Small intestine (tissue), 16 donors: ENCODE results near the gene FASN. TPM values are rescaled to one million over a fixed set of nuclear protein-coding genes. Genes with fewer than 3 reads are reported as not detected.
A peak's percentile ranks its signal among the peaks of the same experiment; 100 is the strongest.
"Not testable (repeated sequence)": the region's sequence is repeated elsewhere in the genome, so short reads cannot be mapped to it uniquely, and the experiment has no call there.

Experiments
- DNase-seq, 2 donors: peaks; one replicate each; pipeline versions ENCODE4 v3.0.0 to v3.0.0-alpha.2; 2013
- FAIRE-seq: peaks from 2 replicates; lab custom pipeline; 2012; peaks lifted over from hg19 to GRCh38; lab: Jason Lieb, UNC
- H3K27ac ChIP-seq, 3 donors: one replicate each; pipeline ENCODE4 v1.5.1; 2013; ENCODE audit warnings: low read length in 2 of 3, mild to moderate bottlenecking in 2 of 3, control low read depth in 1 of 3, inconsistent platforms in 1 of 3, low read depth in 1 of 3, moderate library complexity in 1 of 3
- H3K27me3 ChIP-seq, 3 donors: one replicate each; pipeline ENCODE4 v1.6.1; 2013; ENCODE audit warnings: low read length in 3 of 3, inconsistent platforms in 1 of 3; ENCODE audit not compliant: control insufficient read depth in 3 of 3, insufficient read depth in 3 of 3
- H3K36me3 ChIP-seq, 3 donors: one replicate each; pipeline ENCODE4 v1.6.1; 2013; ENCODE audit warnings: low read length in 3 of 3, inconsistent platforms in 1 of 3, low read depth in 1 of 3, mild to moderate bottlenecking in 1 of 3, moderate library complexity in 1 of 3; ENCODE audit not compliant: control insufficient read depth in 3 of 3, insufficient read depth in 2 of 3
- H3K4me1 ChIP-seq, 3 donors: one replicate each; pipeline ENCODE4 v1.6.1; 2013; ENCODE audit warnings: low read length in 2 of 3, inconsistent platforms in 1 of 3, low read depth in 1 of 3, mild to moderate bottlenecking in 1 of 3, moderate library complexity in 1 of 3; ENCODE audit not compliant: control insufficient read depth in 3 of 3, insufficient read depth in 2 of 3
- H3K4me3 ChIP-seq, 3 donors: one replicate each; pipeline ENCODE4 v1.5.1; 2013; ENCODE audit warnings: low read length in 3 of 3, control low read depth in 1 of 3, inconsistent platforms in 1 of 3, low read depth in 1 of 3, mild to moderate bottlenecking in 1 of 3, moderate library complexity in 1 of 3
- H3K9me3 ChIP-seq, 2 donors: one replicate each; pipeline ENCODE4 v1.6.1; 2013; ENCODE audit warnings: low read depth in 1 of 2, low read length in 1 of 2; ENCODE audit not compliant: control insufficient read depth in 2 of 2, insufficient read depth in 1 of 2
- WGBS, 3 donors: extraction: QIAGEN DNeasy Blood & Tissue Kit; methylation state at CpG; one replicate each; pipeline ENCODE4 v1.1.7; 2013; 5-methylcytosine and 5-hydroxymethylcytosine counted together
- long read RNA-seq, 10 donors: transcript quantifications; one replicate each; lab custom pipeline, GENCODE V29; 2026
- polyA plus RNA-seq, 4 donors: library from polyadenylated mRNA; stranded (reverse) in 3 of 4; unstranded in 1 of 4; fragments of 200-250 nt in 3 of 4; fragments of 120-200 nt in 1 of 4; gene quantifications; one replicate each; pipeline versions ENCODE4 v1.2.1 to v1.2.3, GENCODE V29; 2013
- donor health status: healthy with polysubstance abuse.
- donor health status: control.
- donor health status: control.
- donor health status: Bipolar disorder and iron deficiency.
- donor health status: healthy.

The FASN gene
- polyA plus RNA-seq: 100 to 1,000 TPM in 1 of 4 donors, 10 to 100 TPM in 3; 13.2 to 103 (median 21.7) TPM
- long read RNA-seq, donor 1: 0 reads
- long read RNA-seq, donor 2: 0 reads
- long read RNA-seq, donor 3, partial matches to known transcripts: 0 of 2 reads
- long read RNA-seq, donor 3, other reads (novel, unspliced or antisense): 0 of 2 reads
- long read RNA-seq, donor 4: 0 reads
- long read RNA-seq, donor 5, partial matches to known transcripts: 0 of 3 reads
- long read RNA-seq, donor 5, other reads (novel, unspliced or antisense): 0 of 3 reads
- long read RNA-seq, donor 6, partial matches to known transcripts: 0 of 1 reads
- long read RNA-seq, donor 6, other reads (novel, unspliced or antisense): 0 of 1 reads
- long read RNA-seq, donor 7: 0 reads
- long read RNA-seq, donor 8, full-length matches to known transcripts: 1 of 1 reads
- long read RNA-seq, donor 8, partial matches to known transcripts: 0 of 1 reads
- long read RNA-seq, donor 8, other reads (novel, unspliced or antisense): 0 of 1 reads
- long read RNA-seq, donor 9, partial matches to known transcripts: 0 of 2 reads
- long read RNA-seq, donor 9, other reads (novel, unspliced or antisense): 0 of 2 reads
- long read RNA-seq, donor 10, full-length matches to known transcripts: 2 of 2 reads
- long read RNA-seq, donor 10, partial matches to known transcripts: 0 of 2 reads
- long read RNA-seq, donor 10, other reads (novel, unspliced or antisense): 0 of 2 reads

GRCh38 chr17:82098169-82098938 lies at the start of gene FASN:
Gene FASN, minus strand, starts transcription at chr17:82098236. Its CDS starts 1,791 bp downstream, at chr17:82096445.
- peak within 1 kb of the TSS; percentile 54 to 73 (median 62) for H3K4me3 ChIP-seq
- H3K36me3 ChIP-seq: peaks cover 4 to 48% (median 7%) of the 10 kb centered on the region in 3 donors
- 0 to 1% (median 0%) methylated on average over 68 to 124 of the region's 124 CpGs for WGBS, 3 donors
- H3K9me3 ChIP-seq: no peaks in the 10 kb centered on the region
- peak within 1 kb of the TSS; percentile 89 to 98 (median 96) for H3K27ac ChIP-seq
- H3K4me1 ChIP-seq: peaks cover 2 to 35% (median 6%) of the 10 kb centered on the region in 3 donors
- no peaks in the 10 kb centered on the region for H3K27me3 ChIP-seq
- DNase-seq (peak; percentile 94 to 98), FAIRE-seq (no peak)

GRCh38 chr17:82146663-82147654 lies 48.9 kb upstream of the FASN start:
- Histone ChIP-seq H3K27me3 (no peaks in the 10 kb centered on the region), H3K4me1 (peaks cover 0 to 10% (median 0%) of the 10 kb centered on the region in 3 donors), H3K4me3 (no peak overlapping the region), H3K36me3 (peaks cover 0 to 22% (median 0%) of the 10 kb centered on the region in 3 donors), H3K27ac (no peak overlapping the region), H3K9me3 (peaks cover 0 to 2% of the 10 kb centered on the region in 2 donors)
- DNase-seq: no peak
- FAIRE-seq: no peak
- WGBS, 3 donors: 87 to 91% (median 87%) methylated on average over 18 of the region's 18 CpGs

DNA sequence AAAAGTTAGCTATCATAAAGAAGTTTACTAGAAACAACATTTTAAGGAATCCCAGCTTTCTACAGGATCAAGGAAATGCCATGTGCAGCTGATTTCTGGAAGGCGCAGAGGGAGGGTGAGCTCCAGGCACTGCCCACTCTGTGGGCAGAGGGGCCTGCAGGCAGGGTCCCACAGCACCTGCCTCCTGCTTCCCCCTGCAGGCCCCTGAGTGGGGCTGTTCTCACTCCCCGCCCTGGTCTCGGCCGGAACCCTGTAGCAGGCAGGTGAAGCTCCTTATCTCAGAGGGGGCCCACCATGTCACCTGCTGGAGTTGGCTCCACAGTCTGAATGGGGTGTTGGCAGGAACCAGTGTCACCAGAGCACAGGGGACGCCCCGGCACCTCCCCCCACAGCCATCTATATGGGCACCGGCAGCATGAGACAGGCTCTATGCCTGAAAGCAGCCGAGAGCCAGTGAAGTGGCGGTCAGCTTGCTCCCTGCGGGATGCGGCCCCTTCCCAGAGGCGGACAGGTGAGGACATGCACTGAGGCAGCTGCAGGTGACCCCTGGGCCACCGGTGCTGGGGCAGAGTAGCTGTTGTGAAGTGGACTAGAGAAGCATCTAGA lies 47.6 kb upstream of the FASN start:
- Histone ChIP-seq H3K36me3 (peaks cover 0 to 16% (median 0%) of the 10 kb centered on the region in 3 donors), H3K9me3 (peaks cover 0 to 2% of the 10 kb centered on the region in 2 donors), H3K4me1 (peaks cover 0 to 10% (median 0%) of the 10 kb centered on the region in 3 donors), H3K27me3 (no peaks in the 10 kb centered on the region), H3K4me3 (no peak overlapping the region), H3K27ac (peak overlapping the region in 1 of 3 donors; percentile 23)
- peak in 1 of 2 donors; percentile 83 for DNase-seq
- WGBS, 3 donors: 83 to 88% (median 83%) methylated on average over 13 of the region's 13 CpGs
- FAIRE-seq: no peak

DNA sequence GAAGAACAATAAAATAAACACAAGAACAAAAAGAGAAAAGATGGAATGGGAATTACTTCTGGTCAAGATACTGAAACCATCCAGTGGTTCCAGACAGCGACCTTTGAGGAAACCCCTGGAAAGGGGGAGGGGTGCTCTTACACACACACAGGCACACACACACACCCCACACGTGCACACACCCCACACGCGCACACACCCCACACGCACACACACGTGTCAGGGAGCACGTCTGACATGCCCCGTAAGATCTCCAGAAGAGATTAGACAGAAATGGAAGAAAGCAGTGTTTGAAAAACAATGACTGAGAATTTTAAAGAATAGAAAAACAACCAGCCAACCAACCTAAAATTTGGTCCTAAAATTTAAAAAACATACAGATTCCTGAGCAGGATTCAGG lies 45.3 kb upstream of the FASN start:
- Histone ChIP-seq H3K27ac (no peak overlapping the region), H3K4me1 (peaks cover 0 to 10% (median 0%) of the 10 kb centered on the region in 3 donors), H3K9me3 (no peaks in the 10 kb centered on the region), H3K36me3 (peaks cover 0 to 20% (median 0%) of the 10 kb centered on the region in 3 donors), H3K4me3 (no peak overlapping the region), H3K27me3 (no peaks in the 10 kb centered on the region)
- FAIRE-seq (no peak), DNase-seq (no peak)
- WGBS, 3 donors: 89 to 90% (median 90%) methylated on average over 8 of the region's 8 CpGs

- peaks cover 0 to 16% (median 0%) of the 10 kb centered on the region in 3 donors for H3K36me3 ChIP-seq
- H3K4me1 ChIP-seq, H3K4me3 ChIP-seq, DNase-seq, FAIRE-seq, H3K27ac ChIP-seq, H3K27me3 ChIP-seq, H3K9me3 ChIP-seq: not testable (repeated sequence)
- 88 to 91% (median 89%) methylated on average over 10 of the region's 10 CpGs for WGBS, 3 donors
Measured at GRCh38 chr17:82139961-82140360, 41.9 kb upstream of the FASN start.

DNA sequence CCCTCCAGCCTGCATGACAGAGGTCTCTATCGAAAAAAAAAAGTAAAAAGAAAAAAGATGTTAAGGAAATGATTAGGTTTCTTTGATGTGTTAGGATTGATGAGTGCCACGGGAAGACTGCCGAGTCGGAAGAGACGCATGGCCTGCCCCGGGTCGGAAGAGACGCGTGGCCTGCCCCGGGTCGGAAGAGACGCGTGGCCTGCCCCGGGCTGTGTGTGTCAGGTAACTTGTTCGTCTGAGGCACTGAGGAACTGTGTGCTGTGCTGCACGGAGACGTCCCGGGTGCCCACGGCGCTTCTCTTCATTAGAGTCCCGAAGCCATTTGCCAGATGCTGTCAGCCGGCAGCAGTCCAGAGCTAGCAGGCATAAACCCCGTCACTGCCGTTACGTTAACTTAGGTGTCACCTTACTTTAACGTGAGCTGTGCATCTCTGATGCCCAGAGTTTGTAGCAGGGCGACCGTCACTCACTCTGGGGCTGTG lies 40.5 kb upstream of the FASN start:
- Histone ChIP-seq H3K27ac (no peak overlapping the region), H3K4me3 (no peak overlapping the region), H3K4me1 (no peaks in the 10 kb centered on the region), H3K27me3 (no peaks in the 10 kb centered on the region), H3K36me3 (peaks cover 0 to 22% (median 0%) of the 10 kb centered on the region in 3 donors), H3K9me3 (no peaks in the 10 kb centered on the region)
- WGBS, 3 donors: 93 to 95% (median 94%) methylated on average over 28 of the region's 28 CpGs
- FAIRE-seq: no peak
- DNase-seq: no peak

- no peaks in the 10 kb centered on the region for H3K9me3 ChIP-seq
- H3K27me3 ChIP-seq: no peaks in the 10 kb centered on the region
- H3K4me3 ChIP-seq: no peak overlapping the region
- no peaks in the 10 kb centered on the region for H3K4me1 ChIP-seq
- DNase-seq (no peak), FAIRE-seq (no peak)
- H3K36me3 ChIP-seq: peaks cover 0 to 20% (median 0%) of the 10 kb centered on the region in 3 donors
- no peak overlapping the region for H3K27ac ChIP-seq
- WGBS, 3 donors: 83 to 88% (median 88%) methylated on average over 11 of the region's 11 CpGs
Measured at GRCh38 chr17:82134101-82134500, 36.1 kb upstream of the FASN start.
